ENCODE data around the gene ARHGAP10.
A peak's percentile ranks its signal among the peaks of the same experiment; 100 is the strongest.

ARHGAP10 gene, protein sequence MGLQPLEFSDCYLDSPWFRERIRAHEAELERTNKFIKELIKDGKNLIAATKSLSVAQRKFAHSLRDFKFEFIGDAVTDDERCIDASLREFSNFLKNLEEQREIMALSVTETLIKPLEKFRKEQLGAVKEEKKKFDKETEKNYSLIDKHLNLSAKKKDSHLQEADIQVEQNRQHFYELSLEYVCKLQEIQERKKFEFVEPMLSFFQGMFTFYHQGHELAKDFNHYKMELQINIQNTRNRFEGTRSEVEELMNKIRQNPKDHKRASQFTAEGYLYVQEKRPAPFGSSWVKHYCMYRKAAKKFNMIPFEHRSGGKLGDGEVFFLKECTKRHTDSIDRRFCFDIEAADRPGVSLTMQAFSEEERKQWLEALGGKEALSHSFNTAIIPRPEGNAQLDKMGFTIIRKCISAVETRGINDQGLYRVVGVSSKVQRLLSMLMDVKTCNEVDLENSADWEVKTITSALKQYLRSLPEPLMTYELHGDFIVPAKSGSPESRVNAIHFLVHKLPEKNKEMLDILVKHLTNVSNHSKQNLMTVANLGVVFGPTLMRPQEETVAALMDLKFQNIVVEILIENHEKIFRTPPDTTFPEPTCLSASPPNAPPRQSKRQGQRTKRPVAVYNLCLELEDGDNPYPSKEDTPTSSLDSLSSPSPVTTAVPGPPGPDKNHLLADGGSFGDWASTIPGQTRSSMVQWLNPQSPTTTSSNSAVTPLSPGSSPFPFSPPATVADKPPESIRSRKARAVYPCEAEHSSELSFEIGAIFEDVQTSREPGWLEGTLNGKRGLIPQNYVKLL

DNA sequence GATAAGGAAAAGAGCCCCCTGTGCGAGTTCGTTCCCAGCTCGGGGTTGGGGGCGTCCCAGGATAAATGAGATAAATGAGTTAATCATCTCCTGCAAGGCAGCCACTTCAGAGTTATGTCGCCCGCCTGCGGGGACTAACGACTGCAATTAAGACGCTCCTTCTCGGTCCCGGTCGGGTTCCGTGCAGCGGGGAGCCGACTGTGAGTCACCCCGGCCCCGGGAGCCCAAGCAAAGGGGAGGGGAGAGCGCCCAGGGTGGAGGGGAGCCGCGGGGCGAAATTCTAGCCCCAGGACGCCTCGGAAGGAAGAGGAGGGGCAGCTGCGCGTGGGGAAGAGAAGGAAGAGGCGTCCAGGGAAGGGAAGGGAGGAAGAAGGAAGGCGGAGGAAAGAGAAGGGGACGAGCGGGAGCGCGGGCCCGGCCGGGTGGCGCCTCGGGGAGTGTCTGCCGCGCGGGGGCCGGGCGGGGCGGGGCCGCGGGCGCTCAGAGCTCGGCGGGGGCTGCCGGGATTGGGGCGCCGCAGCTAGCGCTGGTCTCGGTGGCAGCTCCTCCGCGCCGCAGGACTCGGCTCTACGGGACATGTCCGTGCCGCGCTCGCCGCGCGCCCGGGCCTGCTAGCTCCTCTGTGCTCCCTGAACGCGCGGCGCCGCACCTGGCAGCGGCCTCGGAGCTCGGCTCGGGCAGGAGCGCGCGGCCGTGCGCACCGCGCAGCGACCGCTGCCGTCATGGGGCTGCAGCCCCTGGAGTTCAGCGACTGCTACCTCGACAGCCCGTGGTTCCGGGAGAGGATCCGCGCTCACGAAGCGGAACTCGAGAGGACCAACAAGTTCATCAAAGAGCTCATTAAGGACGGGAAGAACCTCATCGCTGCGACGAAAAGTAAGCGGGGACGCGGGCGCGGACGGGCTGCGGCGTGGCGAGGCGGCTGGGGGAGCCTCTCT is at the start of gene ARHGAP10:
TSS of gene ARHGAP10 (plus strand) at position 509 of the 938 bp plus-strand sequence. CDS start at position 723, 214 bp downstream.
- H3K36me3 Mint-ChIP-seq: peaks cover 2% of the 10 kb centered on the region
- peak within 1 kb of the TSS; percentile 85 for H3K4me3 Mint-ChIP-seq
- CTCF ChIA-PET: interaction anchor here (0.6 to 4.9 kb wide), 7 partner anchors 18 to 142 kb away, joined by 3 to 32 read pairs (median 3); no protein-coding TSS in a partner anchor
- H3K4me1 Mint-ChIP-seq: peaks cover 33% of the 10 kb centered on the region
- peak within 1 kb of the TSS; percentile 86 for H3K27ac Mint-ChIP-seq
- H3K27me3 Mint-ChIP-seq: peaks cover 39% of the 10 kb centered on the region
- no peaks in the 10 kb centered on the region for H3K9me3 Mint-ChIP-seq
- DNase-seq: peak; percentile 69

DNA sequence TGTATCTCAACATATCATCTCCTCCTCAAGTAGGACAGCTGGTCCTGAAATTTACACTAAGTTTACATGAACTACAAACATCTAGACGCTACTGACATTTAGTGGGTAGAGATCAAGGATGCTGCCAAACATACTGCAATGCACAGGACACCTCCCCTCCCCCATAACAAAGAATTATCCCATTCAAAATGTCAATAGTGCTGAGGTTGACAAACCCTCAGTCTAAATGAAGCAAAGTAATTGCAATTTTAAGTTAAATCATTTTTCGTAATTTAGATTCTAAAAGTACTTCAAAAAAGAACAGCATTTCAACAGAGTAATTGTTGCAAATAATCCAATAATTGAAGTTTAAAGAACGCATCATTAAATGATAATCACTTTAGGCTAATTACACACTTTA is 49.1 kb upstream of the ARHGAP10 start:
- CTCF ChIA-PET: no interaction called here
- DNase-seq: no peak

DNA sequence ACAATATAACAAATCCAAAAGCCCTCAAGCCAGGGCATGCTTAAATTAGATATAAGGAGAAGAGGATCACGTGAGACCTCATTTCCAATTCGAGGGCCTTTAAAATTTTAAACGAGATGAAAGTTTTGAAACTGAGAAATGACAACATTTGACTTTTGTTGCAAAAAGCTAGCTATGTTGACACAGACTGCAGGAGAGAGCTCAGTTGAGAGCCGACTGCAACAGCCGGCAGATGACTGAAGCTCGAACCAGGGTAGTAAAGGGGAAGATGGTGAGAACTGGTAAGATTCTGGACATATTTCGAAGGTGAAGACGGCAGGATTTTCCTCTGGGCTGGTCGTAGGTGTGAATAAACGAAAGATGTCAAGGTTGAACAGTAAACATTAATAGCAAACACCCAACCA is 48.7 kb upstream of the ARHGAP10 start:
- CTCF ChIA-PET: no interaction called here
- Mint-ChIP-seq H3K36me3 (peaks cover 24% of the 10 kb centered on the region), H3K4me1 (peaks cover 38% of the 10 kb centered on the region), H3K9me3 (no peaks in the 10 kb centered on the region), H3K27ac (peak overlapping the region; percentile 97), H3K4me3 (peak overlapping the region; percentile 95), H3K27me3 (peaks cover 11% of the 10 kb centered on the region)
- DNase-seq: peak; percentile 33

More for the DNA sequence above, 49.1 kb upstream of the ARHGAP10 start:
- H3K27me3 Mint-ChIP-seq: peaks cover 11% of the 10 kb centered on the region
- no peaks in the 10 kb centered on the region for H3K9me3 Mint-ChIP-seq
- H3K4me1 Mint-ChIP-seq: peaks cover 37% of the 10 kb centered on the region
- peak overlapping the region; percentile 97 for H3K27ac Mint-ChIP-seq
- peak overlapping the region; percentile 95 for H3K4me3 Mint-ChIP-seq
- H3K36me3 Mint-ChIP-seq: peaks cover 24% of the 10 kb centered on the region

DNA sequence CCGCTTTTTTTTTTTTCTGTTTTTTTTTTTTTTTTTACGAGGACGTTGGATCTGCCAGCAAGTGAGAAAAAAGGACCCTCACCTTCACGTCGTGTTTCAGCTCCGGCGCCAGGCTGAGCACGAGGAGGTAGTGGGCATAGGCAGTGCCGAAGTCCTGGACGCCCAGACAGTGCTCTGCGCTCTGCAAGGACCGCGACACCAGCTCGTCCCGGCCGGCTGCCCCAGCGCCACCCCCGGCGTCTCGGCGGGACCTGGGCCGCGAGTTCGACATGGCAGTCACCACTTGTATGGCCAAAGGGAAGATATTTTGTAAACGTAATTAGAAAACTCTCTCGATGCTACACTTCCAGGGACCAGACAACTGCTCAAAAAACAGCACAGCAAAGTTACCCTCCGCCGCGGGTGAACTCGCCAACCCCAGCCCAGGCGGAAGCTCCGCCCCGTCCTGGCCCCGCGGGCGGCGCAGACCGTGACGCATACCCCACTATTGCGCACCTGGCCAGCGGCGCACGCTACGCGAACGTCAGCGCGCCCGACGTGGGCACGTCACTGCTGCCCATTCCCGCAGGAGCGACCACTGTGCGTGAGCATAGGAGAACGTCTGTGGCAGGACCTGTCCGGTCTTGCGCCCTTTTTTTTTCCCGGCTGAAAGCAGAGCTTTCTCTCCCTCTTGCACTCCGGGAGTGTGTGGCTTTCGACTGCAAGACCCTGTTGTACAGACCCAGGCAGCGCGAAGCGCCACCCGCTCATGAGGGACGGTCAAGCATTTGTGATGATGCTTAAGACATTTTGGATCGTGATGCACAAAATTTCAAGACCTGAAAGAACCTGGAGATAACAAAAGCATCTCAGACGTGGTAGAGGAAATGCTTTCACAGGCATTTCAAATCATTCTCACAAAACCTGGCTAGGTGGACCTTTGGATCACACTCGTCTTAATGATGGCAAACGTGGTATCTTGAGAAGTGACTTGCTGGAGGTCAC is 47.9 kb upstream of the ARHGAP10 start, which contains the start of gene PRMT9:
TSS of gene PRMT9 (minus strand) at position 447 of the 984 bp plus-strand sequence. CDS start at position 271, 176 bp downstream.
- Mint-ChIP-seq H3K4me3 (peak within 1 kb of the TSS; percentile 95), H3K27me3 (peaks cover 11% of the 10 kb centered on the region), H3K36me3 (peaks cover 16% of the 10 kb centered on the region), H3K4me1 (peaks cover 45% of the 10 kb centered on the region), H3K27ac (peak within 1 kb of the TSS; percentile 97), H3K9me3 (no peaks in the 10 kb centered on the region)
- DNase-seq: peak; percentile 91
- CTCF ChIA-PET: interaction anchor here (0.6 to 1.6 kb wide), 2 partner anchors 24 to 183 kb away, joined by 4 to 7 read pairs; no protein-coding TSS in a partner anchor

DNA sequence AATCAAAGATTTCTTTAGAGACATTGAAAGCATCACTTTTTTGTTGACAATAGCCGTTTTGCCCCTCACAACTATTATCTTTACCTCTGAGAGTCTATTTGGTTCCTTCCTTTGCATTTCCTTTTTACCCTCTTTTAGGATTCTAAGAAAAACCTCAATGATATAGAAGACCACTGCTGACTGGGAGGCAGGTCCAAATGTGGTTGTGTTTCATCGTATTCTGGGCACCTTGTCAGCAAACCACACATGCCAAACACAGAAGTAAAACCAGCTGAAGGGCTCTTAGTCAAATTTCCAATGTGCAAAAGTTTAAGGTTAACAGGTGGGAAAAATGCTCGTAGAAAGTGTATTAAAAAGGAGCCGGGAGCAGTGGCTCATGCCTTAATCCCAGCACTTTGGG is 42.8 kb upstream of the ARHGAP10 start:
- CTCF ChIA-PET: interaction anchor here (1.3 kb wide), 1 partner anchor 174 kb away, joined by 3 read pairs; no protein-coding TSS in a partner anchor
- Mint-ChIP-seq H3K9me3 (no peaks in the 10 kb centered on the region), H3K36me3 (peaks cover 2% of the 10 kb centered on the region), H3K4me3 (peak overlapping the region; percentile 31), H3K27ac (peak overlapping the region; percentile 90), H3K4me1 (peaks cover 36% of the 10 kb centered on the region), H3K27me3 (peaks cover 23% of the 10 kb centered on the region)
- peak; percentile 60 for DNase-seq

DNA sequence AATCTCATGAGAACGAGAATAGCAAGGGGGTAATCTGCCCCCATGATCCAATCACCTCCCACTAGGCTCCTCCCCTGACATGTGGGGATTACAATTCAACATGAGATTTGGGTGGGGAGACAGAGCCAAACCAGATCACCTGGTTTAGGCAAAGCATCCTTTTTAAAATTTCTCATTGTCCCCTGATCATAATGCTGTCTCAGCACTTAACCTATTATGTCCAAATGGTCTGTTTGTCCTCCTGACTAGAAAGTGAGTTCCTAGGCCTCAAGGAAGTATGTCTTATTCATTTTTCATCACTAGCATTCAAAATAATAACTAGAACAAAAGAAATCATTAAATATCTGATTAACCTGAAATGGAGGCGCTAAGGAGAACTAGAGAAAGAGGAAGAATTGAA is 40.1 kb upstream of the ARHGAP10 start:
- CTCF ChIA-PET: no interaction called here
- H3K9me3 Mint-ChIP-seq: no peaks in the 10 kb centered on the region

DNA sequence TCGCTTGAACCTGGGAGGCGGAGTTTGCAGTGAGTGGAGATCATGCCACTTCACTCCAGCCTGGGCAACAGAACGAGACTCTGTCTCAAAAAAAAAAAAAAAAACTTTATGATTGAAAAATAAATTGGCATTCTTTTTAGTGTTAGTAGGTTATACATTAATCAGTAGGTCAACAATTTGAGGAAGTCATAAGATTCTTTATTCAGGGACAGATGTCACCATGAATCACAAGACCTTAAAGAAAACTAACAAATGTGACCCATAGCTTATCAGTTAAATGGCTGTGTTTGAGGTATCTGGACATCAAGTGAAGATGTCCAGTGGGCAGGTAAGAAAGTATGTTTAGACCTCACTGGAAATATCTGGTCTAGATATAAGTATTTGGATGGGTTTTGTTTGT is 38.7 kb upstream of the ARHGAP10 start:
- DNase-seq: no peak
- Mint-ChIP-seq H3K36me3 (no peaks in the 10 kb centered on the region), H3K27ac (no peak overlapping the region), H3K9me3 (no peaks in the 10 kb centered on the region), H3K27me3 (peaks cover 31% of the 10 kb centered on the region), H3K4me1 (peaks cover 21% of the 10 kb centered on the region), H3K4me3 (no peak overlapping the region)
- CTCF ChIA-PET: interaction anchor here (0.6 to 1.0 kb wide), 2 partner anchors 44 to 174 kb away, joined by 3 read pairs; no protein-coding TSS in a partner anchor

More for the DNA sequence above, 40.1 kb upstream of the ARHGAP10 start:
- DNase-seq: no peak
- Mint-ChIP-seq H3K4me3 (no peak overlapping the region), H3K27ac (no peak overlapping the region), H3K27me3 (peaks cover 27% of the 10 kb centered on the region), H3K36me3 (peaks cover 2% of the 10 kb centered on the region), H3K4me1 (peaks cover 28% of the 10 kb centered on the region)

DNA sequence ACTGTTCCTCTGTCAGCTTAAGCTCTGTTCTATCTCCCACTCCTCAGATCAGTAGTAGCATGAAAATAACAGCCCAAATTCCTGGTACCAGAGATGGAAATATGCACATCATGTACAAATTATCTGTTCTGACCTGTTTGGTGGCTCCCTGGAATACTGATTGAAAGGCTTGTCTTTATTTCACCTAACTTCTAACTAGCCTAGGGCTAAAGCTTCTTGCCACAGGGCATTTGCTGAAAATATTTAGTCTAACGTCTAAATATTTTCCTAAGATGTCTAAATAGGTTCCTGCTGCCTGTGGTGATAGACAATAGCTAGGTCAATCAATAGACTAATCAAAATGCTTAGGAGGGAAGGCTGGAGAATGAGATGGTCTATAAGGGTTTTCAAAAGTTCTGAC is 35.0 kb upstream of the ARHGAP10 start:
- no peak overlapping the region for H3K4me3 Mint-ChIP-seq
- no peaks in the 10 kb centered on the region for H3K9me3 Mint-ChIP-seq
- CTCF ChIA-PET: interaction anchor here (0.7 to 1.3 kb wide), 2 partner anchors 11 to 35 kb away, joined by 3 to 5 read pairs; partner anchors contain the start of gene ARHGAP10
- H3K4me1 Mint-ChIP-seq: no peaks in the 10 kb centered on the region
- peaks cover 51% of the 10 kb centered on the region for H3K27me3 Mint-ChIP-seq
- H3K36me3 Mint-ChIP-seq: no peaks in the 10 kb centered on the region
- no peak overlapping the region for H3K27ac Mint-ChIP-seq
- no peak for DNase-seq

DNA sequence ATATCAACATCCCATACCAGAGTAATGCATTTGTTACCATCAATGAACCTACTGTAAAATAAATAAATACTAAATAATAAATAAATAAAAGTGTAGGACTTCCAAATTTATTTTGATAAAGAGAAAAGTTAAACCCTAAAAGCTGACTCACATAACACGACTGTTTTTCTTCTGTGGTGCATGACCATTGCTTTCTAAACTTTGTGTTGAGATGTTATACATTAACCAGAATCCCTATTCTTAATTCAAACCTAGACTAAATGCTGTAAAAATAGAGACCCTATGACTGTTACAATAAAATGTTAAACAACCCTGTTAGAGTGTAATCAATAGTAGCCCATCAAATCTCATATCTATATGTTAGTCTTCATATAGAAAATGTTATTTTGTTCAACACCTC is 27.0 kb upstream of the ARHGAP10 start:
- peaks cover 26% of the 10 kb centered on the region for H3K27me3 Mint-ChIP-seq
- H3K4me1 Mint-ChIP-seq: peaks cover 5% of the 10 kb centered on the region
- H3K27ac Mint-ChIP-seq: no peak overlapping the region
- H3K36me3 Mint-ChIP-seq: no peaks in the 10 kb centered on the region
- DNase-seq: no peak
- H3K4me3 Mint-ChIP-seq: no peak overlapping the region
- no peaks in the 10 kb centered on the region for H3K9me3 Mint-ChIP-seq
- CTCF ChIA-PET: interaction anchor here (0.6 to 2.1 kb wide), 2 partner anchors 21 to 162 kb away, joined by 3 to 7 read pairs; no protein-coding TSS in a partner anchor

DNA sequence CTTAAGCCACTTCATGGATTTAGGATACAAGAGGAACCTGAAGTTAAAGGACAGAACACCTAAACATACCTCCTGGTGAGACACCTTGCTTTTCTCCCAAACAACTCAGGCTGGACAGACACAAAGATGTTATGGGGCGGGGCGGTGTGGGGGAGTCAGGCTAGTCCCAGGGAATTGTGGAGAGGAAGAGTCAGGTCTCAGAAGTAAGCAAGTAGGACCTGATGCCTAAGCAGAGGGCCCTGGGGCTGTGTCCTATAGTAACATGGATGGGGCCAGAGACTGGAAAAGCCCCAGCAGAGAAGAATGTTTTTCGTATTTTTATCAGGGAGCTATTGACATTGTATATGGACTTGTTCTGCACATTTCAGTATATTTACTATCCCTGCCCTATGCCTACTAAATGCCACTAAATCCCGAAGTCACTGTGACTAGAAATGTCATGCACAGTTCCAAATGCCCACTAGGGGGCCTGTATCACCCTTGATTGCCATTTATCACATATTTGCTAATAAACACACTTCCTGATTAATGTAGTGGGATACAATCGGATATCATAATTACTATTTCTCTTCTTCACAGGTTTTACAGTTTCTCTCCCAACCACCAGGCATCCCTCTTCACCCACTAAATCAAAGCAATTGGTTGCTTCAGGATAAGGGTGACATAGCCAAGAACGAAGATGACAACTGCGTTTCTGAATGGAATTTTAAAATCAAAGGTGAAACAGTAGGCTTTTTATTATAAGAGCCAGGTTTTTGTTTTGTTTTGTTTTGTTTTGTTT is 23.8 kb upstream of the ARHGAP10 start:
- H3K4me3 Mint-ChIP-seq: no peak overlapping the region
- peak; percentile 59 for DNase-seq

DNA sequence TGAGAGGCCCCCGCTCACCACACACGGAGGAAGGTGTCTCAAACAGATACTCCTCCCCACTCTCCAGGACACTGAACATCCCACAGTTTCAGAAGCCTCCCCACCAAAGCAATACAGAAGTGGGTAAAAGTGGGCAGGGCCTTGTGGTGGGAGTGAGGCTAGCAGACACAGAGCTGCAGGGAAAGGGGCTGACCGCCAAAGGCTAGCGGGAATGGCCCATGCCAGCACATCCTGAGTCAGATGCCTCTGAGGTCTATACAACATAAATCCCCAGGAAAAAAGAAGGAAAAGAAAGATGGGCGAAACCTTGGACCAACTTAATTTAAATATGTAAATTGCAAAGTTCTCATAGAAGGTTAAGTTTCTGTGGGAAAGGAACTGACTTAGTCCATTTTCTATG is 21.9 kb upstream of the ARHGAP10 start:
- Mint-ChIP-seq H3K27me3 (peaks cover 6% of the 10 kb centered on the region), H3K4me3 (no peak overlapping the region), H3K4me1 (peaks cover 5% of the 10 kb centered on the region), H3K27ac (no peak overlapping the region), H3K36me3 (no peaks in the 10 kb centered on the region), H3K9me3 (no peaks in the 10 kb centered on the region)
- no peak for DNase-seq
- CTCF ChIA-PET: interaction anchor here (7.8 kb wide), 1 partner anchor 156 kb away, joined by 95 read pairs; no protein-coding TSS in a partner anchor

More for the DNA sequence above, 23.8 kb upstream of the ARHGAP10 start:
- H3K4me1 Mint-ChIP-seq: peaks cover 5% of the 10 kb centered on the region
- no peaks in the 10 kb centered on the region for H3K9me3 Mint-ChIP-seq
- H3K27me3 Mint-ChIP-seq: peaks cover 10% of the 10 kb centered on the region
- CTCF ChIA-PET: interaction anchor here (0.6 to 7.8 kb wide), 17 partner anchors 11 to 400 kb away, joined by 3 to 95 read pairs (median 4); partner anchors contain the start of gene ARHGAP10
- H3K36me3 Mint-ChIP-seq: no peaks in the 10 kb centered on the region
- no peak overlapping the region for H3K27ac Mint-ChIP-seq
